HS-5 (cell line): ENCODE results near the gene SLC4A11.
"Not testable (repeated sequence)": the region's sequence is repeated elsewhere in the genome, so short reads cannot be mapped to it uniquely, and the experiment has no call there.

Experiments used
- DNase-seq: peaks from one replicate; pipeline ENCODE4 v3.0.0-alpha.2; 2012; ENCODE audit warnings: low read depth

Gene SLC4A11

DNA sequence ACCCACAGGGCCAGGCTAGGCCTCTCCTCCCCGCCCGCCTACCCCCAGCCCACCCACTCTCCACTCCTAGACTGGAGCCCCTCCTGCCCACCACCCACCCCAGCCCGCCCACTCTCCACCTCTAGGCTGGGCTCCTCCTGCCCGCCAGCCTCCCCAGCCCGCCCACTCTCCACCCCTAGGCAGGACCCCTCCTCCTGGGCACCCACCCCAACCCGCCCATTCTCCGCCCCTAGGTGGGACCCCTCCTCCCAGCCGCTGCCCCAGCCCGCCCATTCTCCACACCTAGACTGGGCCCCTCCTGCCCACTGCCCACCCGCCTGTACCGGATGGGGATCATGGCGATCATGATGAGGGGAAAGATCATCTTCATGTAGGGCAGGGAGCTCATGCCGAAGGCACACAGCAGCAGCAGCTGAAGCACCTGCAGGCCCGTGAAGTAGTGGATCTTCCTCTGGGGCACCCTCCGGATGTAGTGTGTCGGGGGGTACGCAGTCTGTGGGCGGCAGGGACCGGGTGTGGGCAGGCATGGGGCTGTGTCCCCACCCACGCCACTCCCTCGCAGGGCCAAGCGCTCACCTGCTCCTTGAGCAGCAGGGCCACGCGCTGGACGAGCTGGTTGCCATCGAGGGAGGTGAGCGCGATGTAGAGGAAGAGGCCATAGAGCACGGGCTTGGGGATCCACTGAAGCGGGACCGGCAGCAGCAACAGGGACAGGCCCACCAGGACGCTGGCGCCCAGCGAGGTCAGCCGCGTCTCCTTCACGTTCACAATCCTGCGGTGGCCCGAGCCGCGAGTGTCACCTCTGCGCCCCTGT, 10.8 kb downstream of the SLC4A11 start:
- DNase-seq: no peak

DNA sequence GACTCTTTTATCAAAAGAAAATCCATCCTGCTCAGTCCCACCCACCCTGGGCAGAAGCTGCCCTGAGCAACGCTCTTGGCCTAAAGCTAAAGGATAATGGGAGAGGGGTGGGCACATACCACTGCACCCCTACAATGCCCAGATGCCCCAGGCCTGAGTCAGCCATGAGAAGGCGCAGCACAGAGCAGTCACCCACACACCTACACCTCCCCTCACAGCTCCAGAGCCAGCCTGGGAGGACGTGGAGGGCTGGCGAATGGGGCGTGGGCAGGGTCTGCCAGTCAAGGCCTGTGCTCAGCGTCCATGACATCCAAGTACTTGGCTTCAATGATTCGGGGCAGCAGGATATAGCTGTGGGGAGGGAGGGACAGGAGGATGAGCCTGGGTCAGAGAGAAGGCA, 11.5 kb downstream of the SLC4A11 start:
- no peak for DNase-seq

DNA sequence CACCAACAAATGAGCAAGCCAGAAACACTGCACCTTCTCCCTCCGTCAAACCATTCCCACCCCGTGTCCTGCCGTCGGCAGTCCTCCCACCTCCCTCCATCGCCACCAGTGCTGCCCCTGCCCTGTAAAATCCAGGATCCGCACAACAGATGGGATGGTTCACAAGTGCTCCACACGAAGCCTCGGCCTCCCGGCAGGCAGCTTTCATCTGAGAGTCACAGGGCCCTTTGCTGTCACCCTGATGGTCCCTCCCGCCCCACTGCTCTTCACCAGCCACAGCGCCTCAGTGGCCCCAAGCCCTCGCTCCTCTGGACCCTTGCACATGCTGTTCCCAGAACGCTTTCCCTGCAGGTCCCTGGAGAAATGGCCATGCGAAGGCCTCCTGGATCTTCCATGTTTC, 12.1 kb downstream of the SLC4A11 start:
- DNase-seq: no peak

DNA sequence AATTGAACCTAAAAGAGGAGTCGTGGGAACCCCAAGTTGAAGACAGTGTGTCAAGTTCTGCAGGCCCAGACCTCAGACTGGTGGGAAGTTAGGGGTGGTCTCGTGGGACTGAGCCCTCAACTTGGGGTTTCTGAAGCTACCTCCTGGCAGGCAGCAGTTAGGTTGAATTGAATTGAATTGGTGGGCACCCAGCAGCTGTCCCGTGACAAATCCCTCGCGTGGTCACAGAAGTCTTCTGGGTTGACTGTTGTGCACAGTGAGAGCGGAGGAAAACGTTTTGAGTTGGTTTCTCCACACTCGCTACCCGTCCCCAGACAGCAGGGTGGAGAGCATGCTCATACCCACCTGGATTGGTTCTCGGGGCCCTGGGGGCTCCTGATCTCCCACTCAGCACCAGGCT, 12.9 kb downstream of the SLC4A11 start:
- DNase-seq: no peak

DNA sequence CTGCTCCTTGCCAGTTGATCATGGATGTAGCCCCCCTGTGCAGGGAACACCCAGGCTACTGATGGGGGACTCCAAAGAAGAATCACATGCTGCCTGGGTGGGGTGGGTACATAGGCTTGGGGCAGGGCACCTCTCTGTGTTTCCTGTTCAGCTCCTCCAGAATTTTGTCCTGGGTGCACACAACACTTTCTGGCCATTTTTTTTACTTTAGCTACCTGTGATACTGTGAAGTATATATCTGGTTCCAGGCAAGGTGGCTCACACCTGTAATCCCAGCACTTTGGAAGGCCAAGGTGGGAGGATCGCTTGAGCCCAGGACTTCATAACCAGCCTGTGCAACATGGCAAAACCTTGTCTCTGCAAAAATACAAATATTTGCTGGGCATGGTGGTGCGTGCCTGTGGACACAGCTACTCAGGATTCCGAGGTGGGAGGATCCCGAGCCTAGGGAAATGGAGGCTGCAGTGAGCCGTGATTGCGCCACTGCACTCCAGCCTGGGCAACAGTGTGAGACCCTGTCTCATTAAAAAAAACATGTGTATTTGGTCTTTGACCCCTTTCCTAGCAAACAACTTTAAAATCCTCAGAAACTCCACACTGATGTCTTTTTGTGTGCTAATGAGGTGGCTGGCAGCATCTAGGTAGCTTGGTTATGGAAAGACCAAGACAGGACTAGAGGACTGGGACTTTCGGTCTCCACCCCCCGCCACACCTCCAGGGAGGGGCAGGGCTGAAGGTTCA, 14.1 kb downstream of the SLC4A11 start:
- DNase-seq: no peak

DNA sequence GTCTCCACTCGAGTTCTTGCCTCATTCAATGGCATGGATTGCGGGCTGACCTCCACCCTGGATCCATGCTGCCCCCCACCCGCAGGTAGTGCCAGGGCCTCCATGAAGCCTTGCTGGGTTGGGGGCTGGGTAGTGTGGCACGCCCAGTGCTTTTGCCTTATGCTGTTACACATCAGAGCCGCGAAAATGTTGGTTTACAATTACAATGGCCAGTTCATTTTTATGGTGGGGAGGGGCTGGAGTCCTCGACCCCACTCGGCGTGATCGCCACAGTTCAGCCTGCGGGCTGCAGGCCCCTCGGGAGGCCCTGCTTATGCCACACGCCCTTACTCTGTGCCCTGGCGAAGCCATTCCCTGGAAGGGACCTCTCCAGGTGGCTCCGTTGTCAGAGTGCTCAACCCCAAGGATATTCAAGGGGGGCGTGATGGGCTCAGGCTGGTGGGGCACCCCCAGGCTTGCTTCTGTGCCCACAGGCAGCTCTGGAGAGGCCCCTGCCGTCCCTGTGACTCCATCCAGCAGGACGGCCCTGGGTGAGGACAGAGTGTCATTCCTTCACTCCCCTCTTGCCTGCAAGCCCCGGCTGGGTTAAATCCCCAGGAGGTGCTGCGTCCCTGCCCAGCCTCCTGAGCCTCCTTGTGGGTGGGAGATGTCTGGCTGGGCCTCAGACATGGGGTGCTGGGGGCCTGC, 14.9 kb downstream of the SLC4A11 start:
- no peak for DNase-seq

DNA sequence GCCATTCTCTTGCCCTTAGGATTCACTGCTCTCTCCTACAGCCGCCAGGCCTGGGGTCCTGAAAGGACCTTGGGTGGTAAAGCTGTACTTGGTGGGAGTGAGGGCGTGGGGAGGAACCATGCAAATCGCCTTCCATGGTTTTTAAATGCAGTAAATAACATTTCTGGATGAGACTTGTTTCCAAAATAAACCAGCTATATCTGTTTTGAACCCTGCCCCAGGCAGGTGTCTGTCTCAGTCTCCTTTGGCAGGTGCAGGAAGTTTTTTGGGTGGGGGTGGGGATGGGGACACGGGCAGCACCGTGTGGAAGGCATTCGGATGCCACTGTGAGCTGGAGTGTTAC, 15.4 kb downstream of the SLC4A11 start:
- no peak for DNase-seq

DNA sequence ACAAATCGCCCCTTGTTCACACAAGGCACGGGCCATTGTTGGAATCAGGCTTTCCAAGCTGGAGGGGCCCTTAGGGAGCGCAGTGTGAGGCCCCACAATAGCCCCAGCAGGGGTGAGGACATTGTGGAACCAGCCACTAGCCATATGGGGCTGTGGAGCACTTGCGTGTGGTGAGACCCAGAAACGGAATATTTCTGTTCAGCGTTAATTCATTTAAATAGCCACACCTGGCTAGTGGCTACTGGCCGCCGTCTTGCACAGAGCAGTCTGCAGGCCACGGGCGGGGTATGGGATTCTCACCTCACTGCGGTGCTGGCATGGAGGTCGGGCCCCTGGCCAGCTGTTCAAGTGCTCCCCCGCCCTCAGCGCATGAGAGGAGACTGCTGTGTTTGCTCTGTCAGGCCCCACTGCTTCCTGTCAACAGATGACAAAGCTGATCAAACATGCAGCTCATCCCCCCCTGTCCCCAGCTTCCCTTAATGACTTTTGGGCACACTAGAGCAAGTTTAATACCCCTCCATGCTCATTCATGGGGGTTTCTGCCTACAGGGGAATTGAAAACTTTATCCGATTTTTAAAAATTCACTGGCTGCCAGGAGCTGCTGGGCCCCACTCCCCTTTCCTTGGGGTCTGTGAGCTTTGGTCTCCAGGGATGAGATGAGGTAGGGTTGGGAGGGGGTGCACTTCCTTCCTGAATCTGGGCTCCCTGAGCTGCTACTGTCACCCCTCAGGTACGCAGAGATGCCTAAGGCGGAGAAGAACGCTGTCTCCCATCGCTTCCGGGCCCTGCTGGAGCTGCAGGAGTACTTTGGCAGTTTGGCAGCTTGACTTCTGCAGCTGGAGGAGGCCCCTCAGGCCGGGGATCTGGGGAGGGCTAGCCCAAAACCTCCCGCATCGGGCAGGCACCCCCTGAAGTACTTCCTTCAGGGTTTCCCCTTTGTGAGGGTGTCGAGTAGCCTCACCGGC, 16.1 kb downstream of the SLC4A11 start:
- no peak for DNase-seq

DNA sequence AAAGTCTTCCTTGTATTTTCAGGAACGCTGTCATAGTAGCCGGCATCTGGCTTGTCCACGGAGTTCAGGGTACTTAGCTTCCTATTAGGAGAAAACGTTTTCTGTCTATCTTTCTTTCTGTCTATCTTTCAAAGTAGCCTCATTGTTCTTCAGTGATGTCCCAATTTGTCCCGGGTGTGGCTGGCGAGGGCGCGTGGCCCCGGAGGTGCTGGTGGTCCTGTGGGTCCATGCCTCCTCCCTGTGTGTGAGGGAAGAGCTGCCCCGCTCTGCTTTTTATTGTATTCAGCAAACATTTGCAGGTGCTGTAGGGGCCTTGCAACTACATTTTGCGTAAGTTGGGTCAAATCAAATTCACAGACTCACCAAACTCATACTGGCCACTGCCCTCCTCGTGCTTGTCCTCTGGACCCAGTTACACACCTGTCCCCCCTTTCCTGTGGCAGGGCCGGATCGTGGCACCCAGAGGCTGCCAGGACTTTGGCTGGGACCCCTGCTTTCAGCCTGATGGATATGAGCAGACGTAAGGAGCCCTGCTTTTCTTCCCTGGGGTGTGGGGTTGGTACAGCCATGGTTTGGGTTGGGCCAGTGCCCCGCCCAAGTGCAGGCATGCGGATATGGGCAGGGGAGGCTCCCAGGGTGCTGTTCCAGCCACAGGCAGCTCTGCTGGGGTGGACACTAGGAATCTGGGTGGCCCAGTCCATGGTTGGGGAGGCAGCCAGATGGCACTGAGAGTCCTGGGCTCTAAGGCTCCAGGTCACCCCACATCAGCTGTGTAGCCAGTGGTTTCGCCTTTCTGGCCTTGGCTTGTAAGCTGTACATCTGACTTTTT, 17.4 kb downstream of the SLC4A11 start:
- no peak for DNase-seq

DNA sequence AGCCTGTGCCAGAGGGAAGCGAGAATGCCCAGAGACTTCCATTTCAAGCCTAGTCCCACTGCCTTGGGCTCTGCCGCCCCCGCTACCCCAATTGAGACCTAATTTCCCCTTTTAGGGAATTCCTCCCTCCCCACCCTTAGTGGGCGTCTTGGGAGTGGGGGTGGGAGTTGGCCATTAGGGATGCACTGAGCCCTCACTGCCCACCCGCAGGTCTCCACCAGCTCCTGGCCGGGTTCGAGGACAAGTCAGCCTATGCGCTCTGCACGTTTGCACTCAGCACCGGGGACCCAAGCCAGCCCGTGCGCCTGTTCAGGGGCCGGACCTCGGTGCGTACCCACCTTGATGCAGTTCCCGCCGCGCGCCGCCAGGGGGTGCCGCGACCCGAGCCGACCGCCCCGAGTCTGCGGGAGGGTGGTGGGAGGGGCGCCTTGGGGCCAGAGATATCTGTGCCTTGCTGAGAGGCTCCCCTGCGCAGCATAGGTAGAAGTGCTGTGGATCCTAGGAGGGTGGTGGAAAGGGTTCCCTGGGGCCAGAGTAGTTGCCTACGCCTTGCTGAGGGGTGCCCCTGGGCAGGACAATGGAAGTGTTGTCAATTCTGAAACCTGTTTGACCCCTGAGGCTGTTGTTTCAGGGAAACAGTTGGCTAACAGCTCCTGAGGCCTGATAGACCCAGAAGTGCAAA, 20.5 kb downstream of the SLC4A11 start:
- DNase-seq: no peak

DNA sequence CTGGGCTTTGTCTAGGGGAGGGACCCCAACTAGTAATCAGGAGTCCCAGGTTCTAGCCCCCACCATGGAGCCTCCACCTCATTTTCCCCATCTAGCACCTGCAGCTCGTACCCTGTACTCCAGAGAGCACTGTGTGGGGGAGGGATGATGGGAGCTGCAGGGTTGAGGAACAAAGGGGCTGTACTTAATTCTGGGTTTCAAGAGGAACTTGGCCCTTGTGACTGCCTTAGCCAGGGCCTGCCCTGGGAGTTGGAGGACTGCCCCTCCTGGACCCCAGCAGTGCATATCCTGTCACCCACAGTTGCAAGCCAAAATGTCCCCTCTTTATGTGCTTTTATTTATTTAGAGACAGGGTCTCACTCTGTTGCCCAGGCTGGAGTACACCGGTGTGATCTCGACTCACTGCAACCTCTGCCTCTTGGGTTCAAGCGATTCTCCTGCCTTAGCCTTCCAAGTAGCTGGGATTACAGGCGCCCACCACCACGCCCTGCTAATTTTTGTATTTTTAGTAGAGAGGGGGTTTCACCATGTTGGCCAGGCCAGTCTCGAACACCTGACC, 23.6 kb downstream of the SLC4A11 start:
- DNase-seq: not testable (repeated sequence)

DNA sequence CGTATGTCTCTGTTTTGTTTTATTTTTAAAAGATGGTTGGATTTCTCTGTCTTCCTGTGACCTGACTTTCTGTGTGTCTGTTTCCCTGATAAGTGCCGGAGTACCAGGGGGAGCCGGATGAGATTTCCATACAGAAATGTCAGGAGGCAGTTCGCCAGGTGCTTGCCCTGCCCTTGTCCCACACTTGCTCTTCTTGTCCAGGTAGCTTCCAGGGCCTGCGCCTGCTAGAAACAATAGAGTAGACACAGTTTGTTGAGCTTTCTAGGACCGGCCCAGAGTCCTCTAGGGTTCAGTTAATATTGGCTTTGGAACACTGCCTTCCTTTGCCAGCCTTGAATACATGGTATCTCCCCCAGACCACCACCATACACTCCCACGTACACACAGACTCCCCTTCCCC, 25.8 kb downstream of the SLC4A11 start:
- no peak for DNase-seq

DNA sequence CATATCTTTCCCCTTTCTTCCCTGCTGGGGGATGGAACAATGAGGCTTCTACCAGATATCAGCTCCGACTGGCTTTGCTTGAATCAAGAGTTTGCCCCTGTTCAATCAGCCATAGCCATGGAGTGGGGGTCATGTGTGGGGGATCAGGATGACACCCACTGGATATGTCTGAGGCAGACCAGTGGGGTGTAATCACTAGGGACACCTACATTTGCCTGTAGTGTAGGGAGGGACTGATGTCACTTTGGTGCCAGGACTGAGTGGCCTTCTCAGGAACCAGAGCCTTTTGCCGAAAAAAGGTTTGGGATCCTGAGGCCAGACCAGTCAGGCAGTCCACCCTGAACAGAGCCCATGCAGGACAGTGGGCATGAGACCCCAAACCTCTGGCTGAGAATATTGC, 28.6 kb downstream of the SLC4A11 start:
- DNase-seq: no peak

DNA sequence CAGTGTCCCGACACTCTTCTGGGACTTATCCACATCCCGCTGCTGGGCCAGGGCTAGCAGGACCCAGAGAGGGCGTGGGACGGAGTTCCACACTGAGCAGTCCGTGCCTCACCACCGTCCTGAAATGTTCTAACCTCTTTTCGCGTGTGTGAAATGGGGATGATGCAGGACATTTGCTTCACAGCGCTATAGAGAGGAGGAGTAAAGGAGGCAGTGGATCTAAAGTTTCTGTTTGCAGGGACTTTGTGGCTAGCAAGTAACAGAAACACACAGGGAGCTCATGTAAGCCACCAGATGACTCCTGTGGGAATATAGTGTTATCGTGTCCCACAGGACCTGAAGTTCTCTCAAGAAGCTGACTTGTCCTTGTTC, 29.1 kb downstream of the SLC4A11 start:
- DNase-seq: no peak

DNA sequence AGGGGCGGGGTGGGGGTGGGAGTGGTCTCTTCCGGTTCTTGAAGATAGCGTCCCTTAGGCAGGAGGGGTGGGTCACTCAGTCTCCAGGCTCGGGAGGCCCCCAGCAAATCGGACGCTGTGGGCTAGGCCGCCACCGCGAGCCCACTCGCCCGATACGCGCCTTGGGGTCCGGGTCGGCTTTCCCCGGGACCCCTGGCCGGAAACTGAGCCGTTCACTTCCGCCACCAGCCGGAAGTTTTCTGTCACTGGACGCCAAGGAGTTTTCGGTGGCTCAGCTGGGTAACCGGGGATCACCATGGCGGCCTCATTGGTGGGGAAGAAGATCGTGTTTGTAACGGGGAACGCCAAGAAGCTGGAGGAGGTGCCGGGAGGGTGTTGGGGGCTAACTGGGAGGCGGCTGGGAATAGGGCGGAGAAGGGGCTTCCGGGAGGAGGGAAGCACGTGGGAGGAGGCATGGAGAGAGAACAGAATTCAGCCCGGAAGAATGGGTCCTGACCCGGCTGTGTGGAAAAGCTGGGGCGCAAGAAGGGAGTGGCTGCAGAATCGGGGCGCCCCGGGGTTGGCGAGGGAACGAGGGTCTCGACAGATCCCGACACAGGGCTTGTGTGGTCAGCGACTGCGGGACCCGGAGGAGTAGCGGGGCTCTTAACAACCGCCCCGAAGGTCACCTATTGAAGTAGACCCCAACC, 29.6 kb downstream of the SLC4A11 start, which contains the start of gene ITPA:
TSS of gene ITPA (plus strand) at position 242 of the 689 bp plus-strand sequence. CDS start at position 296, 54 bp downstream.
- DNase-seq: no peak

DNA sequence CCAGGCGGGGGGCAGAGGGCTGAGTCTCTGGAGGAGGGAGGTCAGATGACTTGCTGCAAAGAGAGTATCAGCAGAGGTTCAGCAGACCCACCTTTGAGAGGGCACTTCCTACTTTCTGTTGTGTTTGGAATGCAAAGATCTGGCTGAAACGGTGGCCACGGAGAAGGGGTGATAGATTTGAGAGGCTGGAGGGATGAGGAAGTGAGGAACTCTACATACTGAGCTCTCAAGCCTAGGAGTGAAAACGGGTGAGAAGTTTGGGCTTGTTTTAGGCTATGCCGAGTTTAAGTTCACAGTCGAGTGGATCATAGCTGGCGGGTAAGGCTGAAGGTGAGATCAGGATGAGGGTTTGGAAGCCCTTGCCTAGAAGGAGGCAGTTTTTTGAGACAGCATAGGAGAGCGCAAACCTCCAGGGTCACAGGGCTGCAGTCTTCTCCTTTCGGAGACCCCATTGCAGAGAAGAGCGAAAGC, 30.2 kb downstream of the SLC4A11 start:
- no peak for DNase-seq

DNA sequence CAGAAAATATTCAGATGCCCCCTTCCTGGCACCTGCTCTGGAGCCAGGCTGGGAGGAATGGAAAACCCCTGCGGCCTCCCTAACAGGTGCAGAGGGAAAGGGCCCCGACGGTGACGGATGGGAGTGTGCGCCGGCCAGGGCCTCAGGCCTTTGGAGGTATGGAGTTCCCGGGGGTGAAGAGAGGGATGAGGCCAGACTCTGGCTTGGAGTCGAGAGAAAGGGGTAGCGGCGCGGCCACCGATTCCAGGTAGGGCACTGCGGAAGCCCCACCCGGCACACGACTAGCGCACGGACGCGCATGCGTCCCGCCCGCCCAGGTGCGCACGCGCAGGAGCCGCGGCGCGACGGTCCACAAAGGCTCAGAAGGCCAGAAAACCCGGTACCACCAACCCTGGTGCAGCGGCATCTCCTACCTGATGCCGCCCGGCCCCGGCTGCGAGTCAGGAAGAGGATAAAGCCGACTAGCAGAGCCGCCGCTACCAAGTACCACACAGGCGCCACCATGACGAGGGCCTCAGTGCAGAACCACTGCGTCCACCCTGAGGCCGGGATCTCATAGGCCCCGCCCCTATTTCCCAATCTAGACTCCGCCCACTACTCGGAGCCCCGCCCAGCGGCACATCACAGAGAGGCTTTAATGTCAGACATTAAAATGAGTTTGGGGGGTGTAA, 34.7 kb downstream of the SLC4A11 start, which contains the start of gene DDRGK1:
TSS of gene DDRGK1 (minus strand) at position 559 of the 671 bp plus-strand sequence. CDS start at position 504, 55 bp downstream.
- peak; percentile 44 for DNase-seq

DNA sequence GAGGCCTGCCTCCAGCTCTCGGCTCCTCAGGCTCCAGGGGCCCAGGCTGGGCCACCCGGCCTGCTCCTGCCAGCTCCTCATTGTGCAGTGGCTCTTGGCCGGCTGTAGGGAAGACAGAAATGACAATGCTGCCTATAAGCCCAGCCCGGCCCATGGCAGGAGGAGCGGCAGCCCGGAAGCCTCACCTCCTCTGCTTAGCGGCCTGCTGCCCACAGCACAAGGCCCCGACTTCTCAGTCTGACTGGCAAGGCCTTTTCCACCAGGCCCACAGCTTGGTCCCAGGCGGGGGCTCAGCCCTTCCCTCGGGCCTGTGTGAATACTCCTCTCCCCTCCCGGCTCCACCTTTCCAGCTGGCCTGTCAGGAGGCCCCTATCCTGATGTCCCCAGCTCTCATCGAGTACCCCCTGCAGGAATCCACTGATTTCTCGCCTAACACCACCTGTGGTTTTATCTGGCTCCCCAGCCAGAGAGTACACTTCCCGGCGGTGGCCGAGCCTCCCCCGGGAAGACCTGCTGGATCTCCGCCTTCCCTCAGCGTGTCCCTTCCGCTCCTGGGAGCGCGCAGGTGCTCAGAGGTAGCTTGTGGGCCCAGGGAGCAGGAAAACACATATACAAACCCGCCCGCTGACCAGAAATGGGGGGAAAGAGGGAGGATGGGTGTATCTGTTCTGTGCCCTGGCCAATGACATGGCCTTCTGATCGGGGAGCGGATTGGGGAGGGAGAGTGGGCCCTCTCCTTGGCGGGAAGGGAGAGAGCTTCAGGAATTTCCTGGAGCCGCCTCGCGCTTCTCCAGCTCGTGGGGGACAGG, 35.5 kb downstream of the SLC4A11 start:
- no peak for DNase-seq
